Astrocyte (in vitro differentiated cells and primary cell): ENCODE results near the gene ADGRD2.

Experiments used
- EZH2 ChIP-seq: IDR thresholded peaks from 2 replicates; pipeline ENCODE4 v1.6.1; 2012; ENCODE audit warnings: mild to moderate bottlenecking, low read length, inconsistent platforms; ENCODE audit not compliant: insufficient read depth
- TF ChIP-seq, protein P1 (sequence below): IDR thresholded peaks from 2 replicates; pipeline ENCODE4 v1.5.1; 2011; ENCODE audit warnings: low read depth, mild to moderate bottlenecking, inconsistent platforms, low read length, moderate library complexity; ENCODE audit not compliant: insufficient read depth

GRCh38 chr9:124443625-124444024 lies 6.6 kb upstream of the ADGRD2 start:
- TF ChIP-seq, protein P1, sequence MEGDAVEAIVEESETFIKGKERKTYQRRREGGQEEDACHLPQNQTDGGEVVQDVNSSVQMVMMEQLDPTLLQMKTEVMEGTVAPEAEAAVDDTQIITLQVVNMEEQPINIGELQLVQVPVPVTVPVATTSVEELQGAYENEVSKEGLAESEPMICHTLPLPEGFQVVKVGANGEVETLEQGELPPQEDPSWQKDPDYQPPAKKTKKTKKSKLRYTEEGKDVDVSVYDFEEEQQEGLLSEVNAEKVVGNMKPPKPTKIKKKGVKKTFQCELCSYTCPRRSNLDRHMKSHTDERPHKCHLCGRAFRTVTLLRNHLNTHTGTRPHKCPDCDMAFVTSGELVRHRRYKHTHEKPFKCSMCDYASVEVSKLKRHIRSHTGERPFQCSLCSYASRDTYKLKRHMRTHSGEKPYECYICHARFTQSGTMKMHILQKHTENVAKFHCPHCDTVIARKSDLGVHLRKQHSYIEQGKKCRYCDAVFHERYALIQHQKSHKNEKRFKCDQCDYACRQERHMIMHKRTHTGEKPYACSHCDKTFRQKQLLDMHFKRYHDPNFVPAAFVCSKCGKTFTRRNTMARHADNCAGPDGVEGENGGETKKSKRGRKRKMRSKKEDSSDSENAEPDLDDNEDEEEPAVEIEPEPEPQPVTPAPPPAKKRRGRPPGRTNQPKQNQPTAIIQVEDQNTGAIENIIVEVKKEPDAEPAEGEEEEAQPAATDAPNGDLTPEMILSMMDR = no peak
- TF ChIP-seq EZH2 = no peak
